Head of caudate nucleus (tissue), 42 donors: Measurements from ENCODE around the gene CTNNA2.

ENCODE experiments used
- DNase-seq, 42 donors: peaks; one replicate each; pipeline versions ENCODE4 v3.0.0 to v3.0.0-alpha.2; 2020 to 2021; ENCODE audit warnings: mixed read lengths in 7 of 42
- intact Hi-C: fragments of 100-400 bp; cut with DNase I; formaldehyde crosslinking; loops from one replicate; pipeline ENCODE4 v1.15.0; 2022

CTNNA2 gene

GRCh38 chr2:80476535-80477117 is 963.8 kb downstream of the CTNNA2 start:
- intact Hi-C loops: no loop called here
- DNase-seq: no peak

GRCh38 chr2:80482276-80482675 is 969.4 kb downstream of the CTNNA2 start:
- intact Hi-C loops: no loop called here
- DNase-seq: no peak

GRCh38 chr2:80489717-80490116 is 976.9 kb downstream of the CTNNA2 start:
- intact Hi-C loops: loop anchor here (10.0 kb wide), 1 partner anchor 45 kb away; no protein-coding TSS in a partner anchor
- DNase-seq: no peak

- no peak for DNase-seq
- intact Hi-C loops: loop anchor here (10.0 kb wide), 1 partner anchor 46 kb away; no protein-coding TSS in a partner anchor
These were observed 978.1 kb downstream of the CTNNA2 start for GRCh38 chr2:80490964-80491363.

GRCh38 chr2:80496346-80496745 is 983.5 kb downstream of the CTNNA2 start:
- intact Hi-C loops: loop anchor here (5.0 to 10.0 kb wide), 2 partner anchors 52 to 169 kb away; no protein-coding TSS in a partner anchor
- no peak for DNase-seq

GRCh38 chr2:80496775-80497174 is 983.9 kb downstream of the CTNNA2 start:
- intact Hi-C loops: loop anchor here (5.0 to 10.0 kb wide), 2 partner anchors 52 to 169 kb away; no protein-coding TSS in a partner anchor
- peak in 14 of 42 donors; percentile 3 to 59 (median 16) for DNase-seq

- peak in 41 of 42 donors; percentile 21 to 90 (median 73) for DNase-seq
- intact Hi-C loops: loop anchor here (5.0 to 10.0 kb wide), 2 partner anchors 54 to 172 kb away; no protein-coding TSS in a partner anchor
These were observed 986.2 kb downstream of the CTNNA2 start for GRCh38 chr2:80499095-80499494.

- intact Hi-C loops: no loop called here
These were observed 989.2 kb downstream of the CTNNA2 start for GRCh38 chr2:80501874-80502624.

GRCh38 chr2:80506563-80506962 is 993.7 kb downstream of the CTNNA2 start:
- intact Hi-C loops: no loop called here
- no peak for DNase-seq

More at GRCh38 chr2:80501874-80502624, 989.2 kb downstream of the CTNNA2 start:
- DNase-seq: no peak

- intact Hi-C loops: no loop called here
These were observed 997.9 kb downstream of the CTNNA2 start for GRCh38 chr2:80510716-80511115.

GRCh38 chr2:80515964-80516363 is 1003.1 kb downstream of the CTNNA2 start:
- intact Hi-C loops: no loop called here
- no peak for DNase-seq

More at GRCh38 chr2:80510716-80511115, 997.9 kb downstream of the CTNNA2 start:
- DNase-seq: no peak

GRCh38 chr2:80517316-80517715 is 1004.5 kb downstream of the CTNNA2 start:
- DNase-seq: no peak
- intact Hi-C loops: no loop called here

- peak in 1 of 42 donors; percentile 38 for DNase-seq
- intact Hi-C loops: no loop called here
These were observed 1006.3 kb downstream of the CTNNA2 start for GRCh38 chr2:80519121-80519643.

GRCh38 chr2:80519699-80520291 is 1006.9 kb downstream of the CTNNA2 start:
- DNase-seq: peak in 14 of 42 donors; percentile 4 to 54 (median 24)
- intact Hi-C loops: no loop called here

- no peak for DNase-seq
- intact Hi-C loops: no loop called here
These were observed 1012.3 kb downstream of the CTNNA2 start for GRCh38 chr2:80525152-80525551.

- intact Hi-C loops: no loop called here
- DNase-seq: no peak
These were observed 1014.3 kb downstream of the CTNNA2 start for GRCh38 chr2:80527119-80527518.

- intact Hi-C loops: no loop called here
- no peak for DNase-seq
These were observed 1016.8 kb downstream of the CTNNA2 start for GRCh38 chr2:80529466-80530165.

- intact Hi-C loops: no loop called here
- no peak for DNase-seq
These were observed 1017.7 kb downstream of the CTNNA2 start for GRCh38 chr2:80530442-80531064.

GRCh38 chr2:80531319-80531718 is 1018.5 kb downstream of the CTNNA2 start:
- intact Hi-C loops: no loop called here
- DNase-seq: no peak
